A549 treated with DMSO at 1 μM for 4 hours (cell line): ENCODE measurements around the gene TMEM178B. TPM values are rescaled to one million over a fixed set of nuclear protein-coding genes. Genes with fewer than 3 reads are reported as not detected.

Experiments
- total RNA-seq: library from RNA; stranded (reverse); fragments of 200-300 nt; extraction: Qiagen RNA extraction; gene quantifications from 5 replicates; pipeline ENCODE4 v1.2.3, GENCODE V29; 2022; ENCODE audit warnings: low read depth

The TMEM178B gene
- 1.2 to 1.7 TPM (median 1.6 TPM) in 5 replicates for total RNA-seq

DNA sequence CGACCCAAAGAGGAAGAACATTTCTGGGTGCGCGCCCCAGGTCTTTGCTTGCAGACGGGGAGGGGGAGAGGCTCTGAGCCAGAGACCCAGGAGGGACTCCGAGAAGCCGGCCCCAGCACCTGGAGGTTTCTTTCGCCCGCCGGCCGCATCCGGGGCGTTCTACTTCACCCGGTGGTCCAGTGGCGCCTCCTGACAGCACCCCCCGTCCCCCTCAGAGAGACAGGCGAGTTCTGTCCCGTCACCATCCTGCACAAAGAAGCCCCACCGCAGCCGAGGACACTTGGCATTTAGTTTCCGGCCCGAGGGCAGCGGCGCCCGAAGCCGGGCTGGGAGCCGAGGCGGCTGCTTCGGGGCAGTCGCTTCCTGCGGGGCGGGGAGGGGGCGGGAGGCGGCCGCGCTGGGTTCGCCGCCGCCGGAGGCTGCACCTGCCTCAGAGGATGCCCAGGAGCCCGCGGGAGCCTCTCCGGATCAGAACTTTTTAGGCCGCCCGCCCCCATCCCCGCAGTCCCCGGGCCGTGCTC lies at the start of gene TMEM178B:
TSS of gene TMEM178B (plus strand) at position 424 of the 521 bp plus-strand sequence.

Other genes with a start within 250 kb of the TMEM178B start
- 6.3 to 9.1 TPM (median 6.7 TPM) in 5 replicates for gene BRAF, start 149.1 kb upstream of the TMEM178B start, total RNA-seq
- 104 to 114 TPM (median 112 TPM) in 5 replicates for gene MRPS33, start 59.1 kb upstream of the TMEM178B start, total RNA-seq